GM19324 (cell line): ENCODE results near the gene DDX59.

ENCODE experiments used
- ATAC-seq: cut with Tn5 transposase; IDR thresholded peaks from one replicate; pipeline ENCODE4 v1.9.1; 2021; ENCODE audit warnings: mild to moderate bottlenecking, moderate library complexity; ENCODE audit not compliant: unreplicated experiment, low FRiP score

Gene DDX59

DNA sequence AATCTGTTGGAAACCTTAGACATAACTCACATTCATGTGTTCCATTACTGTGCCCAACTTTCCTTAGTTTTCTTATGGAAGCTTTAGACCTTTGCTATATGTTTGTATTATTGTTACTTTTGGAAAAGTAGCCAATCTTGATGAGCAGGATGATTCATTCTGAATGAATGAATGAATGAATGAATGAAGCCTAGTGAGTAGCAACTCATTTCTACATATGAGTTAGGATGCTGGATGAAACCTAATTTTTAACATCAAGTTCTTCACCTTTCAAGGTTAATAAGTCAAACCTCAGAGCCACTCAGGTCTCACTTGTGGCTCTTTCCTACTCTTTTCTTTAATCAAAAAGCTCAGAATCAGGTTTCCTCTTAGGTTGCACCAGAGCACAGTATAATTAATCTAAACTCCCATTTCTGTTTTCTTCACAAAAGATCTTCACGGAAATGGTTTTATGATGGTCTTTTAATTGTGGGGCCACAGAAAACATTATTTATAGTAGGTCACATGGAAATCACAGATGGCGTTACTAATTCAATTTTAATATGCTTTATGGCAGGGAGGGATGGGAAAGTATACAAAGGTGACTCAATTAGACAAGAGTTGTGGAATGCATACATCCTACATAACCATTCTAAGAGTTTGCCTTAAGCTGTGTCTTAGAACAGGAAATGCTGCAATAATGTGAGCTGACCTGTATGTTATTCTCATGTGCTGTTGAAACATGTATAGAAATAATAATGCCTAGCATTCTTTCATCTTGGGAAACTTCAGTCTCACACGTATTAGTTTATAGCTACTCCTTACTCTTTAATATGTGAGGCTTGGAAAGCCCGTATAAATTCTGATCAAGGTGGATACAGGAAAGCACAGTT, 4.5 kb upstream of the DDX59 start:
- ATAC-seq = no peak

DNA sequence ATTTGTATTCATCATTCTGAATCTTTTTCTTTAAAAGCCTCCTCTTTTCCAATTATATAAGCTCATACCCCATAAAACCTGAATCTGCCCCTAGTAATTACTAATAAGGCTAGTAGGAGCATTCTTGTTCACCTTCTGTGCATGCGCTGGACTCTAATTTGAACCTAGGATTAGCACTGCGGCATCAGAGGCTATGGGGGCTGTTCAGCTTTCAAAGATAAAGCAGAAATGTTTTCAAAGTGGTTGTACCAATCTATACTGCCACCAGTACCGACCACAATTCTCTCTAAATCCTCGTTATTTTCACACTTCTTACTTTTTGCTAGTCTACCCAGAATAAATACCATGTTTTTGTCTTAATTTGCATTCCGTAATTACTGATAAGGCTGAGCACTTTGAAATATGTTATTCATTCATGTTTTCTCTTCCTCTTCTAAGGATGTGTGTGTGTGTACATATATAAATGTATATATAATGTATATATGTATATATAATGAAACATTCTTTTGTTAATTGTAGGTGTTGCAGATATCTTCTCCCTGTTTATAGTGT, 1.6 kb upstream of the DDX59 start:
- ATAC-seq = no peak

DNA sequence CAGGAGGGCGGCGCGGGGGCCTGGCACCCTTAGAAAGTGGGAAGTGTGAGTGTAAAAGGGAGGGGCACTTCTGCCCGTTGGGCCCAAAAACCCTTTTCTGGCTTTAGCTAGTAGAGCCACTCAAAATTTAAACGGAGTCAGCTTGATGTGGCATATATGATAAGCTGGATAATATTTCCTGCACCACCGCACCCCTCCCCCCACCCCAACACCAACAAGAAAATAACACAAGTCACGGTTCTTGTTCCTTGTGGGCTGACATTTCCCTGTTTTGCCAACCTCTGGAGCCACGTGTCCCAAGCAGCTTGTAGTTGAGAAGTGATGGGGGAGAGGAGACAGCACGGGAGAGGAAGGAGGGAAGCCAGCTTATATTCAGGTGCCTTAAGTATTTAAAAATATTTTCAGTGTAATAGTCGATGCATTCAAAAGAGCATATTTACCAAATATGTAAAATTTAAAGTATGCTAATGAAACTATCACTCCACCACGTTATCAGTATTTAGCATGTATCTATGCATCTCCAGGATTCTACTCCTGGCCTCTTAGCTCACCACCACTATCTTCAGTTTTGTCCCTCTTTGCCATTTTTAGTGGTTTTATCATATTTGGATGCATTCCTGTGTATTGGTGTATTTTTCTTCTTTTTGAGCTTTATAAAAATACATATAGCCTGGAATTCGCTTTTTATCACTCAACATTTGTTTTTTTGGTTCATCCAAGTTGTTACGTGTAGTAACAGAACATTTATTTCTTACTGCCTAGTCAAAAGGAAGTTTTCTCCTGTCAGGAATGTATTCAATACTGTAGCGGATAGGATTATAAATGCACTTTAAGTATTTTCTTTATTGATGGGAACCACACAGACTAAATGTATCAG, 773 bp upstream of the DDX59 start:
- peak; percentile 24 for ATAC-seq

DNA sequence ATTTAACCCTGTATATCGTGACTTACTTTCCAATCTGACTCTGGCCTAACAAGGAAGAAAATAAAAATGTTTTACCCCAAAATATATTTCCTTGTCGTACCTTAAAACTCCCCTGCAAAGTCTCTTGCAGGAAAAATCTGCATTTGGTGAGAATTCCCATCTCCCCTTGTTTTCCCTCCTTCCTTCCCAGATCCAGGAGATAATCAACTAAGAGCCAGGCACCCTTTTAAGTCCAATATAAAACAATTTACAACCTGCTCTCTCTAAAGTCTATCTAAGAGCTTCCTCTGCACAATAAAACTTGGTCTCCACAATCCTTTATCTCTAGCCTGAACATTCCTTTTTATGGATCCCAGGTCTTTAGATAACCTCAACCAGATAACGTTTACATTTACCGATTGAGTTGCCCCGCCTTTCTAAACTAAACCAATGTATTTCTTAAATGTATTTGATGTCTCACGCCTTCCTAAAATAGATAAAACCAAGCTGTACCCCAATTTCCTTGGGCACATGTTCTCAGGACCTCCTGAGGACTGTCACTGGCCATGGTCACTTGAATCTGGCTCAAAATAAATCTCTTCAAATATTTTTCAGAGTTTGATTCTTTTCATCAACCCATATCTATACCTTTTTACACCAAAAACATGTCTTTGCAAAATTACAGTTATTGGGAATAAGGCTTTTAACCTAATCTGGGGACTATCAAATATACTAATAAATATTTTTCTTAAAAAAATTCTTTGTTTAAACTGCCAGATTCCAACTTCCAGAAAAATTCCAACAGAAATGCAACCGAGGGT, 993 bp downstream of the DDX59 start:
- no peak for ATAC-seq

DNA sequence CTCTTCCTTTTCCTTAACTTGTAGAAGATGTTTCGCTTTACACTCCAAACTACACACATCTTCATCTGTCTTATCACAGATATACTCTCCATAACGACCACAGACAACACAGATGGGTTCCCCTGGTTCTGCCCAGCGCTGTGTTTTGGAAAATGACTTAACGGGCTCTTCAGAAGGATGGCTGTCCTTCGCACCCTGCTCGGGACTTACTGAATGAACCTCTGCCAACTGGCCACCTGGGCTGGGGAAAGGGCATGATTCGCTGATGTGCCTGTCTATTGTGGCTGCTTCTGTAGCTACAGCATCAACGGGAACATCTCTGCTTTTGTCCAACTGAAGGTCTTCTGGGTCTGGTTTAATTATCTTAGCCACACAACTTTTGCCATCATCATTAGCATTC, 3.4 kb downstream of the DDX59 start:
- no peak for ATAC-seq

DNA sequence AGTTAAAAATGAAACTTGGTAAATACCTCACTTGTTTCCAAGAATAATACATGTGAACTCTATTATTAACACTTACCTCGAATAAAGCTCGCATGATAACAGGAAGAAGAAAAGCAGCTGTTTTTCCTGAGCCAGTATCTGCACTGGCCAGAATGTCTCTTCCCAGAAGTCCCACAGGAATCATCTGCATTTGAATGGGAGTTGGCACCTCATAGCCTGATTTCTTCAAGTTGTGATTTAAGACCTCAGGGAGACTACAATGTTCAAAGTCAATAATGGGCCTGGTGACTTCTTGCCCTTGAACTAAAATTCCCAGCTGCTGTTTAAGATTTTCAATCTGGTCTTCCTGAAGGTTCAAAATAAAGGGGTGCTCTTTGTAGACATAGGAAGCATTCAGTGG, 3.8 kb downstream of the DDX59 start:
- ATAC-seq = no peak

DNA sequence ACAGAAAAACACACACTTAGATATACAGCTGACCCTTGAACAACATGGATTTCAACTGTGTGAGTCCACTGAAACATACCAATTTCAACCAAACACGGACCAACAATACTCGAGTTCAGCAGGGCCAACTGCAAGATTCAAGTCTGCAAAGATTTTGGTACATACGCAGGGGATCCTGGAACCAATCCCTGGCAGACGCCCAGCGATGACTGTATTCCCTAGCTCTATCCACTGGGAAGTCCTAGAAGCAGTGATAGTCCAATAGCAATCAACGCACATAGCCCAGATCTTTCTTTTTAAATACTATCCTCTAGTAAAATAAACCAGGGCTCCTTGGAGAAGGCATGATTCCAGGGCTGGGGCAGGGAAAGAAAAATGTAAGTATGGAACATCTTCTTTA, 9.0 kb downstream of the DDX59 start:
- no peak for ATAC-seq

DNA sequence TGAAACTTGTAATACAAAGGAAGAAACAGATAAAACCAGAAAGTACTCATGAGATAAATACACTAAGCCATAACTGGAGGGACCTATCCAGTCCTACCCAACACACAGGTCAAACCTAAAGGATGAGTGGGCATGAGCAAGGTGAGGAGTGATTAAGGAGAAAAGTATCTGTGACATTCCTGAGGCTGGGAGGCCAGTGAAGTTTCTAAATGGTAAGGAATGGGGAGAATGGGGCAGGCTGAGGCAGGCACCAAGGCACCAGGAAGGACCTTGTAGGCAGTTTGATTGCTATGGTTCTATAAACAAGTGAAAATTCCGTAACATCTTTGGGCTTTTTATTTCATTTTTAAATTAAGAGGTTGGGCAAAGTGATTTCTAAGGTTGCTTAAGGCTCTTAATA, 10.4 kb downstream of the DDX59 start:
- no peak for ATAC-seq

DNA sequence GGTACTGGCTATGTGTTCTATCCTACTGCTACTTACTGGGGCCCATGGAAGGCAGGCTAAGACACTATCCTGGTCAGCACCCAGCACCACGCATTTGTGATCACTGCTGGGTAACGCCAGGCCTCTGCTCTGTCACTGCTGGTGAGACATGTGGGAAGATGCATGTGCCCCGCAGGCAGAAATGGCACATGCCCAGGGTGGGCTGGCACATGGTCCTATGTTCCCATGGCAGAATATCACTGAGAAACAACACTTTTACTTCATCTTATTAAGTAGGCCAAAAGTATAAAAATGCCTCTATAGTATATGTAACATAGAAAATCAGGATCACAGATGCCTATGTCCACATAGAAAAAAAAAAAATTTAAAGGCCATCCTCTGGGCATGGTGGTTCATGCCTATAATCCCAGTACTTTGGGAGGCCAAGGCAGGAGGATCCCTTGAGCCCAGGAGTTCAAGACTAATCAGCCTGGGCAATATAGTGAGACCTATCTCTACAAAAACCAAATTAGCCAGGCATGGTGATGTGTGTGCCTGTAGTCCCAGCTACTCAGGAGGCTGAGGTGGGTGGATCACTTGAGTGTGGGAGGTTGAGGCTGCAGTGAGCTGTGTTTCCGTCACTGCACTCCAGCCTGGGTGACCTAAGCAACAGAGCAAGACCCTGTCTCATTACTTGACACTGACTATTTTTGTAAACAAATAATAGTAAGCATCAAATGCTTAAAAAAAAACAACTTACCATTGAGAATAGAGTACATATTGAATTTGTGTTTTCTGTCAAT, 11.5 kb downstream of the DDX59 start:
- no peak for ATAC-seq

DNA sequence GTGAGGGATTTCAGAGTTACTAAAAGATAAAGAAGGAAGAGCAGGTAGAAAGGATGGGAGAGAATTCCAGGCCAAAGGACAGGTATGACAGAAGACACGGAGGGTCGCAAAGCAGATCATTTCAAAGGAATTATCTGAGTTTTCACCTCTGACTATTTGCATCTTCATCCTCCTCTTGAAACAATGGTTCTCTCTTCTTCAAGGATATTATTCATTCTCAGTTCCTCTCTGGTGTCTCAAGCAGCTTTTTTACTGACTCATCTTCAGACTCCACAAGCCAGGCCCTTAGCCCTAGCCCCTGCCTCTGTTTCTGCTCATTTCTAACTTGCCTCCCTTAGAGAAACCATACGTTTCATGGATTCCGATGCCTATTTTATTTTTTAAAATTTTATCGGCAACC, 15.0 kb downstream of the DDX59 start:
- peak; percentile 76 for ATAC-seq

DNA sequence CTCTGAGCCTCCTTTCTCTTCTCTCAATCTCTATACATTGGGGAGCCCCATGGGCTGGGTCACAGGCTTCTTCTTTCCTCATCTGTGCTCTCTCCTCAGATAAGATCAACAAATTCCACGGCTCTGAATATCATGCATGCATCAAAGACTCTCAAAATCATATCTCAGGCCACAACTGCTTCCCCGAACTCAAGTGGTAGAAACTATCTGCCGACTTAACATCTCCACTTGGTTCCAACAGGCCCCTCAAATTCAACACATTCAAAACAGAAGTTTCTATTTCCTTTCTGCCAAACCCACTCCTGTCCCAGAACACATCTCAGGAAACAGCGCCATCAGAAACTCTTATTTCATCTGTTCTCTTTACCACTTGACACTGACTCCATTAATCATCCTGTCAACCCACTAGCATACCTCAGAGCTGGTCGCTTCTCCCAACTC, 16.7 kb downstream of the DDX59 start:
- ATAC-seq = no peak

DNA sequence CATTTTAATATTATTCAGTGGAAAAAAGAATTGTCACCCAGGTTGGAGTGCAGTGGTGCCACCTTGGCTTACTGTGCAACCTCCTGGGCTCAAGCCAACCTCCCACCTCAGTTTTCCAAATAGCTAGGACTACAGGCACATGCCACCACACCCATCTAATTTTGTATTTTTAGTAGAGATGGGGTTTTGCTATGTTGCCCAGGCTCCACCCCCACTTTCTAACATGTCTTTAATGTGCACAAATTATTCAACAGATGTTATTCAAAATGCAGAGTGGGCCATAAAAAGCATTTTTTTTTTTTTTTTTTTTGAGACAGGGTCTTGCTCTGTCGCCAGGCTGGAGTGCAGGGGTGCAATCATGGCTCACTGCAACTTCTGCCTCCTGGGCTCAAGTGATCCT, 17.3 kb downstream of the DDX59 start:
- no peak for ATAC-seq

DNA sequence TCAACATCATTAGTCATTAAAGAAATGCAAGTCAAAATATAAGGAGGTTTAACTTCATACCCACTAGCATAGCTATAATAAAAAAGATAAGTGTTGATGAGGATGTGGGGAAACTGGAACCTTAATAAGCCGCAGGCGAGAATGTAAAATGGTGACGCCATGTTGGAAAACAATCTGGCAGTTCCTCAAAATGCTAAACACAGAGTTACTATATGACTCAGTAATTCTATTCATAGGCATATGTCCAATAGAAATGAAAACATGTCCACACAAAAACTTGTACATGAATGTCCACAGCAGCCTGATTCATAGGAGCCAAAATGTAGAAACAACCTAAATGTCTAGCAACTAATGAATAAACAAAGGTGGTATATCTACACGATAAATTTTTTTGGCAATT, 23.2 kb downstream of the DDX59 start:
- ATAC-seq = no peak

DNA sequence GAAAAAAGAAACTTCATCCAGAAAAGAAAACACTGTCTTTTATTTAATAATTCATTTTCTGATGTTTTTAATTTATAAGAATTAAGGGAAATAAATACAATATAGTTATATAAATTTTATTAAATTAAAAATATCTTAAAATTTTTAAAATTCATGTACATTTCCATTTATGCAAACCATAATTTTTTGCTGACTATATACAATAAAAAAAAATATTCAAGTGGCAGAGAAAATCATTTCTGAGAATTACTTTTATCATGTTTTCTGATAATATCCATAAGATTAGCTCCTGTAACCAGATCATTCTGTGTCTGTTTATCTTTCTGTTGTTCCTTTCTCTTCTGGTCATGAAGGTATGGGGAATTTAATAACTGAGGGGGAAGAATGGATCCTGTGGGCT, 25.7 kb downstream of the DDX59 start:
- ATAC-seq = no peak

DNA sequence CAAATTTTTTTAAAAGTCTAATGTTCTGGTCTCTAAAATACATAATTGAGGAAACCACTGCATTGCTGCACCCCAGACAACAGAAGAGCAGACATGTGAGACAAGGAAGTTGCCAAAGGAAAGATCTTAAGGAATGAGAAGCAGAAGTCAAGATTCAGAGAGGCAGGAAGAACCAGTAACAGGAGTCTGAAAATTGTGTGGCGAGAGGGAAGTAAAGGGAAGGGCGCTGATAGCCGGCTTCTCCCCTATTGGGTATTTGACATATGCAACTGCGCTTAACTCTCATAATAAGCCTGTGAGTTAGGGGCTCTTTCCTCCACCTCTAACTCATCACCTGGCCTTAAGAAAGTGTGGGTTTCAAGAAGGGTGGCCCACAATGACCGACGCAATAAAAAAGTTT, 27.2 kb downstream of the DDX59 start:
- no peak for ATAC-seq

DNA sequence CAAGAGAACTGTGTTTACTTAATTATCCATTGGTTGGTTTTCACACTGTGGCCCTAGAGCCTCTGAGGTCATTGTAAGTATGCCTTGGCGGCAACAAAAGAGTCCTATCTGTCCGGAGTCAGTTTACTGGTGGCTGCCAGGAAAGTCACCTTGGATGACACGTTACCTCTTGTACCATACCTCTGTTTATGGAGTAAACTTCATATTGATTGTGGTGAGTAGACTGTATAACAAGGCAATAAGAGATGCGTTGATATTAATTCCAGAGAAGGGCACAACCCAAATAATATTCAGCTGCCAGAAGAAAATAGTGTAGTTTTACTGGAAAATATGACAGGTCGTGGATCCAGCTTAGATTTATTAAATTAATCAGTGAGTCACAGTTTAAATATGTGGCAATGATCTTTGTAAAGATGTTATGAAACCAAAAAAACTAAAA, 28.7 kb downstream of the DDX59 start:
- no peak for ATAC-seq

DNA sequence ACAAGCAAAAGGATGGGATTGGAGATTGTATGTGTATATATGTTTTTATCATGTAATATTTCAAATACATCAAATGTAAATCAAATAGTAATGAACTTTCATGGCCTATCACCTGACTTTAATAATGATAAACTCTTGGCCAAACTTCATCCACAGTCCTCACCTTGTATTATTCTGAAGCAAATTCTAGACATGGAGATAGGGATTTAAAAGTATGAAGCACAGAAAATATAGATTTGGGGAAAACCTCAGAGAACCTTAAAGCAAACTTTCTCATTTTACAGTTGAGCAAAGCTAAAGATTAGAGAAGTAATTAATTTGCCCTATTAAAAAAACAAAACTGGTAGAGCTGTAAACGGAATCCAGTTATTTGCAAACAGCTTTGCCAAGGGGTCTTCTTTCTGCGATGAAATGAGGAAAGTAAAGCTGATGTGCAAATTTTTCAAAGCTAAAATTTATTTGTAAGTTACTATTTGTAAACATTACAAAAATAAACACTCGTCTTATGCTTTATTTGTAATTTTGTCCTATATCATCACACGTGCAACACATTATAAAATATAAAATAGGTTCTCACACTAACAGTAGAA, 29.2 kb downstream of the DDX59 start:
- ATAC-seq = no peak

DNA sequence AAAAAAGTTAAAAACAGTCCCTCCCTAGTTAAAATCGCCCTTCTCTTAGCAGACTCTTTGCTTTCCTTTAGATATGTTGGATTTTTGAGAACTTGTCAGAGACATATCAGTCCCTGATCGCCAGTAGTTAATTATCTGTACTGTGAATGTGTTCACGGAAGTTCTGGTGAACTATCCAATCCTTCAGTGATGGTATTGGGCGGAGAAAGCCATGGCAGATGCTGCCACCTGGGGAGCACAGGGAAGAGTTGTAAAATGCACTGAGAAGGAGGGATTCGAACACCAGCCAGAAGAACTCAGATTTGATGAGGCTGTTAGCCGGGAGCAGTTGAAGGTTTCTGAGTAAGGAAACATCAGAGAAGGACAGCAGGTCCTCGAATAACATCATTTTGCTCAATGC, 31.6 kb downstream of the DDX59 start:
- no peak for ATAC-seq

DNA sequence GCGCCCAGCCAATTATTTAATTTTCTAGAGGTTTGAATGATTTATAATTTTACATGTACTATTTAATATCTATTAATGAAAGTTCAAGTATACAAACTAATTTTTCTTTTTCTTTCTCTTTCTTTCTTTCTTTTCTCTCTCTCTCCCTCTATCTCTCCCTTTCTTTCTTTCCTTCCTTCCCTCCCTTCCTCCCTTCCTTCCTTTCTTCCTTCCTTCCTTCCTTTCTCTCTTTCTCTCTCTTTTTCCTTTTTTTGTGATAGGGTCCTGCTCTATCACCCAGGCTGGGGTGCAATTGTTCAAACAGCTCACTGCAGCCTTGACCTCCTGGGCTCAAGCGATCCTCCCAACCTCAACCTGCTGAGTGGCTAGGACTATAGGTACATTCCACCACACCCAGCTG, 33.0 kb downstream of the DDX59 start:
- ATAC-seq = no peak
